Loucy (cell line): Measurements from ENCODE around the gene BLTP3B.

Experiments
- H2AFZ ChIP-seq: fragments of 200-600 bp; sonication (generic); 2 replicates; pipeline ENCODE4 v1.6.0; 2016; ENCODE audit warnings: antibody characterized with exemption, mild to moderate bottlenecking, low read length, moderate library complexity
- H3F3A ChIP-seq: fragments of 200-600 bp; 2 replicates; pipeline ENCODE4 v1.6.0; 2016; ENCODE audit warnings: antibody characterized with exemption, low read depth, mild to moderate bottlenecking
- H3K27me3 ChIP-seq: fragments of 200-600 bp; sonication (generic); 2 replicates; pipeline ENCODE4 v1.6.1; 2014; ENCODE audit warnings: low read length, mild to moderate bottlenecking; ENCODE audit not compliant: insufficient read depth, poor library complexity, severe bottlenecking
- H3K36me3 ChIP-seq: fragments of 200-600 bp; sonication (generic); 2 replicates; pipeline ENCODE4 v1.6.1; 2016; ENCODE audit warnings: low read length; ENCODE audit not compliant: insufficient read depth
- H3K4me1 ChIP-seq: fragments of 200-600 bp; sonication (generic); 2 replicates; pipeline ENCODE4 v1.5.1; 2014; ENCODE audit warnings: low read length, mild to moderate bottlenecking; ENCODE audit not compliant: insufficient read depth, poor library complexity, severe bottlenecking
- H3K4me2 ChIP-seq: fragments of 200-600 bp; sonication (generic); 2 replicates; pipeline ENCODE4 v1.6.0; 2014; ENCODE audit warnings: antibody characterized with exemption, low read length, low read depth, mild to moderate bottlenecking; ENCODE audit not compliant: poor library complexity, severe bottlenecking
- H3K4me3 ChIP-seq: fragments of 200-600 bp; sonication (generic); 2 replicates; pipeline ENCODE4 v1.5.1; 2014; ENCODE audit warnings: low read length, mild to moderate bottlenecking, mixed read lengths; ENCODE audit not compliant: poor library complexity, severe bottlenecking
- H3K79me2 ChIP-seq: fragments of 200-600 bp; sonication (generic); 2 replicates; pipeline ENCODE4 v1.6.1; 2014; ENCODE audit warnings: low read length; ENCODE audit not compliant: insufficient read depth
- H3K9ac ChIP-seq: fragments of 200-600 bp; sonication (generic); 2 replicates; pipeline ENCODE4 v1.6.0; 2014; ENCODE audit warnings: mild to moderate bottlenecking, low read depth, low read length, moderate library complexity; ENCODE audit not compliant: poor library complexity, severe bottlenecking
- H3K9me2 ChIP-seq: fragments of 200-600 bp; sonication (generic); replicated peaks from 2 replicates; pipeline ENCODE4 v1.6.1; 2016; ENCODE audit warnings: low read depth, low read length, mixed read lengths
- H3K9me3 ChIP-seq: fragments of 200-600 bp; sonication (generic); 2 replicates; pipeline ENCODE4 v1.6.1; 2014; ENCODE audit warnings: mild to moderate bottlenecking, antibody characterized with exemption, low read length, low read depth; ENCODE audit not compliant: insufficient read depth
- H4K20me1 ChIP-seq: fragments of 200-600 bp; sonication (generic); 2 replicates; pipeline ENCODE4 v1.6.0; 2014; ENCODE audit warnings: antibody characterized with exemption, low read length, mild to moderate bottlenecking; ENCODE audit not compliant: insufficient read depth, poor library complexity, severe bottlenecking
- CTCF ChIP-seq: fragments of 200-600 bp; sonication (generic); conservative IDR thresholded peaks from 2 replicates; pipeline ENCODE4 v1.5.1; 2014; ENCODE audit warnings: mild to moderate bottlenecking, antibody characterized with exemption, low read length
- EZH2phosphoT487 ChIP-seq: fragments of 200-600 bp; IDR thresholded peaks from 2 replicates; pipeline ENCODE4 v1.6.1; 2018; ENCODE audit warnings: antibody characterized with exemption, mild to moderate bottlenecking, moderate library complexity, borderline replicate concordance

BLTP3B gene

GRCh38 chr12:100174495-100174894 lies 31.8 kb upstream of the BLTP3B start:
- Histone ChIP-seq H3K9ac (no peak overlapping the region), H2AFZ (no peak overlapping the region), H4K20me1 (no peaks in the 10 kb centered on the region), H3K9me2 (no peaks in the 10 kb centered on the region), H3K9me3 (no peaks in the 10 kb centered on the region), H3K36me3 (peaks cover 32% of the 10 kb centered on the region; the same call in 1 of the 2 replicates), H3F3A (no peaks in the 10 kb centered on the region), H3K27me3 (no peaks in the 10 kb centered on the region), H3K4me3 (no peak overlapping the region), H3K4me1 (no peaks in the 10 kb centered on the region), H3K4me2 (no peak overlapping the region), H3K79me2 (no peaks in the 10 kb centered on the region; the same call in 1 of the 2 replicates)
- TF ChIP-seq EZH2phosphoT487 (no peak), CTCF (no peak)

- no peak overlapping the region for H3K9ac ChIP-seq
- H3K27me3 ChIP-seq: no peaks in the 10 kb centered on the region
- no peak overlapping the region for H2AFZ ChIP-seq
- H3K4me1 ChIP-seq: no peaks in the 10 kb centered on the region
- no peak overlapping the region for H3K4me3 ChIP-seq
- H3F3A ChIP-seq: no peaks in the 10 kb centered on the region
- H3K4me2 ChIP-seq: no peak overlapping the region
- H4K20me1 ChIP-seq: no peaks in the 10 kb centered on the region
- peaks cover 25% of the 10 kb centered on the region; the same call in 1 of the 2 replicates for H3K36me3 ChIP-seq
- no peaks in the 10 kb centered on the region for H3K9me3 ChIP-seq
- TF ChIP-seq CTCF (no peak), EZH2phosphoT487 (no peak)
- H3K9me2 ChIP-seq: no peaks in the 10 kb centered on the region
- no peaks in the 10 kb centered on the region for H3K79me2 ChIP-seq
These were observed 30.4 kb upstream of the BLTP3B start for GRCh38 chr12:100173111-100173510.

DNA sequence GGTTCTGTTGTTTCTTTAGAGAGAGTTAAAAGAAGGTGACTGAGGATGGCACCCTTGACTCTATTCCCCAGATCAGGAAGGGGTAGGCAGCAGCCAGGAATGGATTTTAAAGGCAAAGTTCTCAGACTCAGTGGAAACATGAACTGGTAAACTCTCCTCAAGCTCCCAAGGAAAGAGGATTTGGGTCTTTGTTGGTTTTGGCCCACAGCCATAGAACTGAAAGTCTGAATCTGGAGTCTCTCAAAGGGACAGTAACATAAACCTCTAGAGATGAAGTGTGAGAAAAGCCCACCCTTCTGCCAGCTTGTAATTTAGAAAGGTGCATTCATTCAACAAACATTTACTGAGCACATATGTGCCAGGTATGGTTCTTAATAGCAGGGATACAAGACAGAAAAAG lies 28.6 kb upstream of the BLTP3B start:
- H3K9me2 ChIP-seq: no peaks in the 10 kb centered on the region

More for the DNA sequence above, 28.6 kb upstream of the BLTP3B start:
- Histone ChIP-seq H4K20me1 (no peaks in the 10 kb centered on the region), H3F3A (no peaks in the 10 kb centered on the region), H3K4me3 (no peak overlapping the region), H3K79me2 (no peaks in the 10 kb centered on the region), H2AFZ (no peak overlapping the region), H3K27me3 (no peaks in the 10 kb centered on the region), H3K9me3 (no peaks in the 10 kb centered on the region), H3K4me1 (no peaks in the 10 kb centered on the region), H3K4me2 (no peak overlapping the region), H3K9ac (no peak overlapping the region), H3K36me3 (peaks cover 16% of the 10 kb centered on the region; the same call in 1 of the 2 replicates)
- TF ChIP-seq EZH2phosphoT487: no peak
- no peak for TF ChIP-seq CTCF
